Vagina (tissue), 2 donors: Measurements from ENCODE around the gene TMEM131L.

Experiments
- CTCF ChIP-seq, 3 experiments: fragments of 450-650 bp in 2 of 3; fragments of 200-600 bp in 1 of 3; sonication (generic) in 1 of 3; IDR thresholded peaks; one replicate each; pipeline ENCODE4 v1.5.1; 2017 to 2019; ENCODE audit warnings: antibody characterized with exemption in 3 of 3, mild to moderate bottlenecking in 2 of 3, moderate library complexity in 2 of 3
- POLR2A ChIP-seq, 2 donors: fragments of 450-650 bp; IDR thresholded peaks; one replicate each; pipeline ENCODE4 v1.6.1; 2017; ENCODE audit warnings: antibody characterized with exemption in 2 of 2, mild to moderate bottlenecking in 2 of 2, moderate library complexity in 2 of 2
- POLR2AphosphoS5 ChIP-seq, 2 donors: sonication (generic); formaldehyde crosslinking; IDR thresholded peaks; one replicate each; pipeline ENCODE4 v1.9.0; 2017; ENCODE audit warnings: antibody characterized with exemption in 2 of 2, mild to moderate bottlenecking in 2 of 2, low read depth in 1 of 2; ENCODE audit not compliant: insufficient read depth in 1 of 2

DNA sequence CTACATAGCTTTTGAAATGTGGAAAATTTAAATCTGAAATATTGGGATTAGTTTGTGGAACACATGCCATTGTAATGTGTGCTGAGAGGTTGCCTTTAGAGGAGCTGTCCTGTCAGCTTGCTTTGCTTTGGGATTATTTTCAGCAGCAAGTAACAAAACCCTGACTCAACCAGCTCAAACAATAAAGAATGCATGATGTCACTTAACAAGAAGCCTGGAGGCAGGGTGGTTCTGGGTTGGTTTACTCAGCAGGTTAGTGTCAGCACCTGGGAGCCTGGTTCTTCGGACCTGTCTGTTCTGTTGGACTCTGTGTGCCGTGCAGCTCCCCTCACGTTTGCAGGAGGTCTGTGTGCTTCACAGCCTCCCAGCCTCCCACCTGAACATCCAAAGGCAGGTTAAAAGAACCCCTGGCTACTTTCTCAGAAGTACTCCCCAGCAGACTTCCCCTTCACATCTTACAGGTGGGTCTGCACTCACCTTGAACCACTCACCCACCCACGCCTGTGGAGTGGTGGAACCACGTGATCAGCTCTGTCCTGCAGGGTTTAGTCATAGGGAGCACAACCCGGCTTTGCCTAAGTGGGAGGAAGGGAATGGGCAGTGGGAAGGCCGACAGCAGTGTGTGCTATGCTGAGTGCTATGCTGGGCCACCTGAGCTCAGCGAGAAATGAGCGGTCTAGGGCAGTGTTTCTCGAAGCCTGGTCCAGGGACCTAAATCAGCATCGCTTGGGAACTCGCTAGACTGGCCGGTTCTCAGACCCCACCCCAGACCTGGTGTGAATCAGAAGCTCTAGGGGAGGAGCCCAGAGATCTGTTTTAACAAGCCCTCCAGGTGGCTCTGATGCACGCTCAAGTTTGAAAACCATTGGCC lies 20.4 kb downstream of the TMEM131L start:
- TF ChIP-seq CTCF (IDR thresholded peaks at IDR 0.05) (no peak), POLR2AphosphoS5 (IDR thresholded peaks at IDR 0.05; ENCODE audit: insufficient read depth in 1 of 2, low read depth in 1 of 2) (peak; percentile 51 to 60), POLR2A (IDR thresholded peaks at IDR 0.05) (no peak)
